A549 (cell line): ENCODE results near the gene FILIP1L. TPM values are rescaled to one million over a fixed set of nuclear protein-coding genes. Genes with fewer than 3 reads are reported as not detected.

ENCODE experiments used
- ATAC-seq, 2 experiments: fragments of 200-7000 bp in 1 of 2; fragments of >200 bp in 1 of 2; cut with Nextera tagmentation in 1 of 2; cut with Tn5 transposase in 1 of 2; 3 replicates each; pipeline versions ENCODE4 v1.8.0 to v1.9.1; 2018 to 2020; ENCODE audit warnings: mild to moderate bottlenecking in 1 of 2, moderate library complexity in 1 of 2
- CTCF ChIA-PET: fragments of 300-600 bp; sonication (Branson Sonifier 250); formaldehyde crosslinking; extraction: SDS; loops from one replicate; lab custom pipeline; 2021; ENCODE audit warnings: antibody characterized with exemption, inconsistent platforms; lab: Yijun Ruan, JAX
- POLR2A ChIA-PET: fragments of 350-600 bp; formaldehyde crosslinking; extraction: SDS; loops from one replicate; lab custom pipeline; 2021; ENCODE audit warnings: antibody characterized with exemption, inconsistent platforms; lab: Yijun Ruan, JAX
- DNase-seq, 2 experiments: peaks; one replicate each; pipeline versions ENCODE4 v3.0.0 to v3.0.0-alpha.2; 2011 to 2016; ENCODE audit warnings: low read depth in 1 of 2, low spot score in 1 of 2
- FAIRE-seq: peaks from 2 replicates; lab custom pipeline; 2011; peaks lifted over from hg19 to GRCh38; lab: Jason Lieb, UNC
- H3K27ac ChIP-seq, 2 experiments: fragments of >200 bp; sonication (Bioruptor Twin); formaldehyde crosslinking; 3 replicates each; pipeline ENCODE4 v1.5.1; 2016 to 2017
- H3K4me1 ChIP-seq: fragments of >200 bp; sonication (Bioruptor Twin); formaldehyde crosslinking; 3 replicates; pipeline ENCODE4 v1.6.1; 2016
- H3K4me2 ChIP-seq: fragments of >200 bp; sonication (Bioruptor Twin); formaldehyde crosslinking; 3 replicates; pipeline ENCODE4 v1.6.1; 2016
- H3K4me3 ChIP-seq: fragments of >200 bp; sonication (Bioruptor Twin); formaldehyde crosslinking; 3 replicates; pipeline ENCODE4 v1.5.1; 2016
- H3K9me3 ChIP-seq: fragments of >200 bp; sonication (Bioruptor Twin); formaldehyde crosslinking; 3 replicates; pipeline ENCODE4 v1.6.1; 2016
- ATOH8 ChIP-seq: fragments of 250-450 bp; sonication (Bioruptor Pico); IDR thresholded peaks from 2 replicates; pipeline ENCODE4 v1.5.0; 2020; ENCODE audit warnings: low read depth, mild to moderate bottlenecking, moderate library complexity
- CHD2 ChIP-seq: fragments of 150-350 bp; IDR thresholded peaks from 2 replicates; pipeline ENCODE4 v1.6.1; 2014; ENCODE audit warnings: low read length; ENCODE audit not compliant: partially characterized antibody
- CHD4 ChIP-seq: fragments of 200-600 bp; sonication (generic); IDR thresholded peaks from 2 replicates; pipeline ENCODE4 v1.6.1; 2016; ENCODE audit warnings: antibody characterized with exemption, mild to moderate bottlenecking, borderline replicate concordance
- CTCF ChIP-seq: fragments of >200 bp; sonication (Bioruptor Twin); formaldehyde crosslinking; IDR thresholded peaks from 3 replicates; pipeline ENCODE4 v1.5.1; 2016
- EHMT2 ChIP-seq: fragments of 200-600 bp; sonication (generic); IDR thresholded peaks from 2 replicates; pipeline ENCODE4 v1.6.1; 2016; ENCODE audit warnings: antibody characterized with exemption, low read depth, mild to moderate bottlenecking, moderate library complexity
- ELK1 ChIP-seq: fragments of 150-350 bp; IDR thresholded peaks from 2 replicates; pipeline ENCODE4 v1.6.1; 2014; ENCODE audit warnings: low read depth, mild to moderate bottlenecking, low read length
- EP300 ChIP-seq, 2 experiments: fragments of >200 bp; sonication (Bioruptor Twin); formaldehyde crosslinking; IDR thresholded peaks; 2 replicates in 1 of 2; 3 replicates in 1 of 2; pipeline ENCODE4 v1.6.1; 2016 to 2017
- GATA3 ChIP-seq: IDR thresholded peaks from 2 replicates; pipeline ENCODE4 v1.6.1; 2012; ENCODE audit warnings: borderline replicate concordance
- HES2 ChIP-seq: fragments of >200 bp; sonication (Bioruptor Twin); formaldehyde crosslinking; IDR thresholded peaks from 2 replicates; pipeline ENCODE4 v1.6.1; 2016
- HEYL ChIP-seq: fragments of 250-450 bp; sonication (Bioruptor Pico); IDR thresholded peaks from 2 replicates; pipeline ENCODE4 v1.8.0; 2021; ENCODE audit warnings: mild to moderate bottlenecking, moderate library complexity
- MYC ChIP-seq: IDR thresholded peaks from 2 replicates; pipeline ENCODE4 v1.6.1; 2012; ENCODE audit warnings: mild to moderate bottlenecking, inconsistent platforms, low read length, improper control_type of control experiment, borderline replicate concordance
- NFE2L2 ChIP-seq: fragments of 150-350 bp; conservative IDR thresholded peaks from 2 replicates; pipeline ENCODE4 v1.6.1; 2014; ENCODE audit warnings: low read length
- PBX3 ChIP-seq: IDR thresholded peaks from 2 replicates; pipeline ENCODE4 v1.6.1; 2012
- POLR2A ChIP-seq: IDR thresholded peaks from 2 replicates; pipeline ENCODE4 v1.6.1; 2012; ENCODE audit warnings: mild to moderate bottlenecking, low read length
- POLR2AphosphoS2 ChIP-seq: conservative IDR thresholded peaks from 2 replicates; pipeline ENCODE4 v1.6.1; 2012; ENCODE audit warnings: low read length, improper control_type of control experiment, inconsistent platforms
- RAD21 ChIP-seq, 2 experiments: fragments of >200 bp in 1 of 2; sonication (Bioruptor Twin) in 1 of 2; formaldehyde crosslinking in 1 of 2; IDR thresholded peaks in 1 of 2; conservative IDR thresholded peaks in 1 of 2; 2 replicates in 1 of 2; 3 replicates in 1 of 2; pipeline ENCODE4 v1.6.1; 2012 to 2018; ENCODE audit warnings: inconsistent platforms in 1 of 2
- RARB ChIP-seq: fragments of 250-450 bp; sonication (Bioruptor Pico); IDR thresholded peaks from 2 replicates; pipeline ENCODE4 v1.8.0; 2021; ENCODE audit warnings: mild to moderate bottlenecking, moderate library complexity
- RCOR1 ChIP-seq: fragments of 150-350 bp; IDR thresholded peaks from 2 replicates; pipeline ENCODE4 v1.6.1; 2014; ENCODE audit warnings: antibody characterized with exemption, low read length, low read depth
- RFX5 ChIP-seq: fragments of 450-650 bp; IDR thresholded peaks from 2 replicates; pipeline ENCODE4 v1.7.1; 2014; ENCODE audit warnings: antibody characterized with exemption, mild to moderate bottlenecking, moderate library complexity
- RNF2 ChIP-seq: fragments of 200-600 bp; sonication (generic); IDR thresholded peaks from 2 replicates; pipeline ENCODE4 v1.6.1; 2016; ENCODE audit warnings: low read depth, mild to moderate bottlenecking, antibody characterized with exemption, moderate library complexity, borderline replicate concordance
- SREBF2 ChIP-seq: fragments of 450-650 bp; IDR thresholded peaks from 2 replicates; pipeline ENCODE4 v1.6.1; 2014; ENCODE audit warnings: mild to moderate bottlenecking, moderate library complexity
- TP53 ChIP-seq: fragments of 250-450 bp; sonication (Bioruptor Pico); IDR thresholded peaks from 2 replicates; pipeline ENCODE4 v1.5.0; 2021; ENCODE audit warnings: mild to moderate bottlenecking, moderate library complexity
- ZNF302 ChIP-seq: fragments of 250-450 bp; sonication (Bioruptor Pico); IDR thresholded peaks from 2 replicates; pipeline ENCODE4 v1.9.0; 2021; ENCODE audit warnings: inconsistent platforms, mild to moderate bottlenecking, moderate library complexity
- WGBS: methylation state at CpG from one replicate; pipeline ENCODE4 v1.1.6; 2017; ENCODE audit errors: missing lambda C conversion rate; 5-methylcytosine and 5-hydroxymethylcytosine counted together
- polyA plus RNA-seq, 4 experiments: library from polyadenylated mRNA; depleted of rRNA in 3 of 4; stranded (reverse); fragments of >200 nt; fragmentation: RNase III in 1 of 4; extraction: RNeasy Plus Mini Kit Qiagen cat#74134 plus additional on column Dnase treatment in 1 of 4; gene quantifications; 2 replicates in 3 of 4; 3 replicates in 1 of 4; pipeline ENCODE4 v1.2.3, GENCODE V29; 2011 to 2017
- TF ChIP-seq, protein P1 (sequence below): IDR thresholded peaks from 2 replicates; pipeline ENCODE4 v1.6.1; 2012; ENCODE audit warnings: low read depth, borderline replicate concordance
- TF ChIP-seq, protein P2 (sequence below): fragments of >200 bp; sonication (Bioruptor Twin); formaldehyde crosslinking; IDR thresholded peaks from 3 replicates; pipeline ENCODE4 v1.6.1; 2016

Gene FILIP1L
- polyA plus RNA-seq, 2 of the 4 experiments (the other 2 are of a cell fraction) = 0.19 to 0.45 TPM

- WGBS = 66% methylated on average over 4 of the region's 4 CpGs
- no peak for FAIRE-seq
Measured at GRCh38 chr3:99925584-99926230, 188.6 kb downstream of the FILIP1L start.

GRCh38 chr3:99923873-99924272 is 190.4 kb downstream of the FILIP1L start:
- CTCF ChIA-PET = interaction anchor here (0.9 to 1.2 kb wide), 3 partner anchors 10 to 81 kb away, joined by 3 to 4 read pairs (median 3); no protein-coding TSS in a partner anchor
- FAIRE-seq (no peak), ATAC-seq (no peak), DNase-seq (no peak)
- H3K4me1 ChIP-seq = peaks cover 26% of the 10 kb centered on the region
- POLR2A ChIA-PET = no interaction called here
- no peak overlapping the region for H3K4me2 ChIP-seq
- no peak overlapping the region for H3K27ac ChIP-seq
- no peak for TF ChIP-seq HEYL
- H3K9me3 ChIP-seq = no peaks in the 10 kb centered on the region
- H3K4me3 ChIP-seq = no peak overlapping the region

More at GRCh38 chr3:99925584-99926230, 188.6 kb downstream of the FILIP1L start:
- Histone ChIP-seq H3K9me3 (no peaks in the 10 kb centered on the region), H3K4me2 (no peak overlapping the region), H3K4me1 (peaks cover 16% of the 10 kb centered on the region), H3K27ac (no peak overlapping the region), H3K4me3 (no peak overlapping the region)
- ATAC-seq = peak; percentile 21 to 47; a peak in 2 of 6 replicates
- ChIA-PET POLR2A (no interaction called here), CTCF (interaction anchor here (0.9 to 1.8 kb wide), 4 partner anchors 10 to 16 kb away, joined by 3 to 4 read pairs (median 4); no protein-coding TSS in a partner anchor)
- TF ChIP-seq NFE2L2 = no peak
- TF ChIP-seq CHD4 = no peak
- no peak for TF ChIP-seq MYC
- no peak for TF ChIP-seq RNF2
- TF ChIP-seq POLR2AphosphoS2 = no peak
- TF ChIP-seq CHD2 = no peak
- no peak for TF ChIP-seq RCOR1
- TF ChIP-seq, protein P1, sequence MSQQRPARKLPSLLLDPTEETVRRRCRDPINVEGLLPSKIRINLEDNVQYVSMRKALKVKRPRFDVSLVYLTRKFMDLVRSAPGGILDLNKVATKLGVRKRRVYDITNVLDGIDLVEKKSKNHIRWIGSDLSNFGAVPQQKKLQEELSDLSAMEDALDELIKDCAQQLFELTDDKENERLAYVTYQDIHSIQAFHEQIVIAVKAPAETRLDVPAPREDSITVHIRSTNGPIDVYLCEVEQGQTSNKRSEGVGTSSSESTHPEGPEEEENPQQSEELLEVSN = no peak
- no peak for TF ChIP-seq ATOH8 (CRISPR knock-in tag)
- TF ChIP-seq HES2 = no peak
- TF ChIP-seq EHMT2 = no peak
- TF ChIP-seq POLR2A = no peak
- no peak for TF ChIP-seq RAD21 (conservative IDR thresholded peaks at IDR 0.05 in 1 of 2, IDR thresholded peaks at IDR 0.05 in 1 of 2)
- TF ChIP-seq PBX3 = no peak
- no peak for TF ChIP-seq GATA3
- TF ChIP-seq SREBF2 = no peak
- DNase-seq = peak in 1 of 2 experiments; percentile 30

DNA sequence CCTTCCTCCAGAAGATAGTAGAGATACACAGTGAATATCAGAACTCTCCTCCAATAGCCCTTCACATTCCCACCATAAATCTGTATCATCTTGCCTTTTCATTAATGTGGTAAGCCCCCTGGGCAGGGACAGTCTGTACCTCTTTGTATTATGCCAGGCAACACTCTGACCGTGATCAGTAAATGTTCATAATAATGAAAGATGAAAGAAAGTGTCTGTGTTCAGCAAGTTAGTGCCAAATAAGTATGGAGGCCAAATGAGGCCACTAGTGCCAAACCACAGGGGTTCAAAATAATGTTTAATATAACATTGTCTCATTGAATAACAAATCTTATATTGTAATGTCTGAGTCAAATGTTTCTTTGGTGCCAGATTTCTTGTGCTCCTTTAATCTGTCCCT is 192.3 kb downstream of the FILIP1L start:
- H3K27ac ChIP-seq = no peak overlapping the region
- H3K4me1 ChIP-seq = peaks cover 26% of the 10 kb centered on the region
- H3K4me2 ChIP-seq = no peak overlapping the region
- H3K9me3 ChIP-seq = no peaks in the 10 kb centered on the region
- POLR2A ChIA-PET = no interaction called here
- ATAC-seq = no peak
- CTCF ChIA-PET = interaction anchor here (1.2 kb wide), 1 partner anchor 79 kb away, joined by 3 read pairs; no protein-coding TSS in a partner anchor
- no peak overlapping the region for H3K4me3 ChIP-seq
- no peak for FAIRE-seq
- no peak for DNase-seq
- 90% methylated on average over 1 of the region's 1 CpG for WGBS
- TF ChIP-seq ELK1 (no peak), ZNF302 (no peak), CTCF (no peak), RFX5 (no peak), CHD4 (no peak), CHD2 (no peak), NFE2L2 (no peak), RARB (no peak), EP300 (IDR thresholded peaks at IDR 0.05) (no peak), TP53 (no peak)
- TF ChIP-seq, protein P2, sequence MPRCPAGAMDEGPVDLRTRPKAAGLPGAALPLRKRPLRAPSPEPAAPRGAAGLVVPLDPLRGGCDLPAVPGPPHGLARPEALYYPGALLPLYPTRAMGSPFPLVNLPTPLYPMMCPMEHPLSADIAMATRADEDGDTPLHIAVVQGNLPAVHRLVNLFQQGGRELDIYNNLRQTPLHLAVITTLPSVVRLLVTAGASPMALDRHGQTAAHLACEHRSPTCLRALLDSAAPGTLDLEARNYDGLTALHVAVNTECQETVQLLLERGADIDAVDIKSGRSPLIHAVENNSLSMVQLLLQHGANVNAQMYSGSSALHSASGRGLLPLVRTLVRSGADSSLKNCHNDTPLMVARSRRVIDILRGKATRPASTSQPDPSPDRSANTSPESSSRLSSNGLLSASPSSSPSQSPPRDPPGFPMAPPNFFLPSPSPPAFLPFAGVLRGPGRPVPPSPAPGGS = no peak
- TF ChIP-seq, protein P1 = no peak
